Thymus (tissue), 11 donors: ENCODE data around the gene TANGO2. TPM values are rescaled to one million over a fixed set of nuclear protein-coding genes. Genes with fewer than 3 reads are reported as not detected.

ENCODE experiments used
- DNase-seq, 9 donors: peaks; one replicate each; pipeline ENCODE4 v3.0.0-alpha.2; 2013; ENCODE audit warnings: low spot score in 9 of 9, low read depth in 6 of 9, missing footprints in 1 of 9
- H3K27ac ChIP-seq, 2 donors: one replicate each; pipeline ENCODE4 v1.5.1; 2013; ENCODE audit warnings: control low read depth in 1 of 2, low read depth in 1 of 2, low read length in 1 of 2, mild to moderate bottlenecking in 1 of 2, moderate library complexity in 1 of 2
- H3K27me3 ChIP-seq, 2 donors: one replicate each; pipeline ENCODE4 v1.5.1; 2013; ENCODE audit warnings: low read length in 1 of 2; ENCODE audit not compliant: control insufficient read depth in 2 of 2, insufficient read depth in 1 of 2
- H3K36me3 ChIP-seq, 2 donors: one replicate each; pipeline ENCODE4 v1.5.1; 2013; ENCODE audit warnings: low read length in 1 of 2, mild to moderate bottlenecking in 1 of 2, moderate library complexity in 1 of 2; ENCODE audit not compliant: control insufficient read depth in 2 of 2, insufficient read depth in 2 of 2
- H3K4me1 ChIP-seq, 2 donors: one replicate each; pipeline ENCODE4 v1.5.1; 2013; ENCODE audit warnings: low read length in 2 of 2; ENCODE audit not compliant: control insufficient read depth in 2 of 2, insufficient read depth in 2 of 2
- H3K4me3 ChIP-seq, 2 donors: one replicate each; pipeline ENCODE4 v1.5.1; 2013; ENCODE audit warnings: low read length in 2 of 2, control low read depth in 1 of 2, mild to moderate bottlenecking in 1 of 2
- H3K9me3 ChIP-seq, 2 donors: one replicate each; pipeline ENCODE4 v1.5.1; 2013; ENCODE audit warnings: low read length in 1 of 2, mild to moderate bottlenecking in 1 of 2; ENCODE audit not compliant: control insufficient read depth in 2 of 2, insufficient read depth in 1 of 2
- WGBS: extraction: QIAGEN DNeasy Blood & Tissue Kit; methylation state at CpG from one replicate; pipeline ENCODE4 v1.1.7; 2013; 5-methylcytosine and 5-hydroxymethylcytosine counted together
- polyA plus RNA-seq: library from polyadenylated mRNA; stranded (reverse); fragments of 200-250 nt; gene quantifications from one replicate; pipeline ENCODE4 v1.2.3, GENCODE V29; 2013
- total RNA-seq: library from RNA; stranded (reverse); fragments of 120-200 nt; gene quantifications from one replicate; pipeline ENCODE4 v1.2.4, GENCODE V29; 2013
- donor health status: healthy.

Gene TANGO2
- total and polyA plus RNA-seq, 2 donors: 15.9 to 19.7 TPM

DNA sequence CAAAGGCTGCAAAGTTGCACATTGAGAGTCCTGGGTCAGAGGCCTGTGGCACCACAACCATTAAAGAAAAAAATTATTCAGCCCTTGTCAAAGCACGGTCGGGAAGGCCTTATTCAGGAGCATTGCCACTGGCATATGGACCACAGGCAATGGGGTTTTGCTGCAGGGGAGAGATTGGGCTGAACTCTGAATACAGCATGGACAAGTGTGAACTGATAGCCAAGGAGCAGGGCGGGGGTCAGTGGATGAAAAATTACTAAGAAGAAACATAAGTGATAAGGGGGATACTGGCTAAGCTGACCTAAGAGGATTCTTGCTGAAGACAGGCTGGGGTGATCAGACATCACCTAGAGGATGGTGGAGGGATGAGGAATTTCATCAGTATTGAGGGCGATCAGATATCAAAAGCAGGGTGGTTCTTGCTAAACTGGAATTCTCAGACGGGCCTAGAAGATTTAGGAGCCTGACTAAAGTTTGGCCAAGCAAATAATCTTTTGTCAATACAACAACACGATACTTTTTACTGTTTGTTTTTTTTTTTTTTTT, 55.8 kb downstream of the TANGO2 start:
- Histone ChIP-seq H3K36me3 (peaks cover 0 to 3% of the 10 kb centered on the region in 2 donors), H3K27ac (no peak overlapping the region), H3K4me1 (peaks cover 10 to 16% of the 10 kb centered on the region in 2 donors), H3K9me3 (no peaks in the 10 kb centered on the region), H3K4me3 (no peak overlapping the region), H3K27me3 (no peaks in the 10 kb centered on the region)
- no peak for DNase-seq
- WGBS: 96% methylated on average over 6 of the region's 6 CpGs

DNA sequence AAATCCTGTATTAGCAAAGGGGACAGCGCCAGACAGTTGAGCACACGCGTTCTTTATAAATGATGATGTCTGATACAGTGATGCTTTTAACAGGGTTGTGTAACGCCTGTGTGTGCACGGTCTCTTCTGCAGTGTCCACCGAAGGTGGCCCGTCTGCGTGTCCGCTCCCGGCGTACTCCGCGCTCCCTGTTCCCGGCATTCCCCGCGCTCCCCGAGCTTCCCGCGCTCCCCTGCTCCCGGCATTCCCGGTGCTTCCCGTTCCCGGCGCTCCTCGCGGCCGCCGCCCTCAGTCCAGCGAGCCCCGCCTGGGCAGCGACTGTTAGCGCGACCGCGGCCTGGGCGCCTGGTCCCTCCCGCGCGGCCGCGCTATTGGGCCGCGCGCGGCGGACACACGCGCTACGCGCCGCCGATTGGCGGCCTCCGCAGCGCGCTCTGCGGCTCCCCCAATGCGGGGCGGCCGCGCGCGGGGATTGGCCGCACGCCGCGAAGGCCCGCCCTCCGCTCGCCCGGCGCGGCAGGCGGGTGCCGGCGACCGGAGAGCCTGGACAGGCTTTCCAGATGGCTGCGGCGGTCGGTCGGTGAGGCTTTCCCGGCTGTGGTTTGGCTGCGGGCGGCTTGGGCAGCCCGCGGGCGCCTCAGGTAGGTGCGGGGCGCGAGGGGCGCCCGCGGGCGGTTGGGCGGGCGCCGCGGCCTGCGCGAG, 59.0 kb downstream of the TANGO2 start, which contains the start of gene DGCR8:
DGCR8 (plus strand) TSS at position 497 of the 700 bp plus-strand sequence. CDS start 5,723 bp downstream, outside the sequence.
- DNase-seq: peak; percentile 48 to 88 (median 73)
- peaks cover 15 to 40% of the 10 kb centered on the region in 2 donors for H3K4me1 ChIP-seq
- H3K27ac ChIP-seq: peak within 1 kb of the TSS; percentile 76 to 81
- peaks cover 7 to 11% of the 10 kb centered on the region in 2 donors for H3K36me3 ChIP-seq
- H3K9me3 ChIP-seq: no peaks in the 10 kb centered on the region
- H3K27me3 ChIP-seq: no peaks in the 10 kb centered on the region
- under 1% methylated on average over 100 of the region's 100 CpGs for WGBS
- peak within 1 kb of the TSS; percentile 89 to 96 for H3K4me3 ChIP-seq

DNA sequence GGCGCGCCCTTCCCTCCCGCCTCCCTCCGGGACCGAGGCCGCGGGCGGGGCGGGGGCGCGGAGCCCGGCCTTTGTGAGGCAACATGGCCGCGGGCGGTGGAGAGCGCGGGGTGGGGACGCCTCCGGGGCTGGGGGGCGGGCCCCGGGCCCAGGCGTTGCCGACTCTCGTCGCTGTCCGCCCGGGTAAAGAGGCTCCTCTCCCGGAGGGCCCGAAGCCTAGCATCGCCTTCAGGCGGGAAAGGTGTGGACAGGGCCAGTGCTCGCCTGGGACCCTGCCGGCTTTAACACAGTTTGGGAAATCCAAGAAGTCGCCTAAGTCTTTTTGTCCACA, 59.5 kb downstream of the TANGO2 start:
- WGBS: under 1% methylated on average over 34 of the region's 34 CpGs
- DNase-seq: peak in 6 of 9 donors; percentile 11 to 79 (median 46)
- H3K4me1 ChIP-seq: peaks cover 15 to 43% of the 10 kb centered on the region in 2 donors

DNA sequence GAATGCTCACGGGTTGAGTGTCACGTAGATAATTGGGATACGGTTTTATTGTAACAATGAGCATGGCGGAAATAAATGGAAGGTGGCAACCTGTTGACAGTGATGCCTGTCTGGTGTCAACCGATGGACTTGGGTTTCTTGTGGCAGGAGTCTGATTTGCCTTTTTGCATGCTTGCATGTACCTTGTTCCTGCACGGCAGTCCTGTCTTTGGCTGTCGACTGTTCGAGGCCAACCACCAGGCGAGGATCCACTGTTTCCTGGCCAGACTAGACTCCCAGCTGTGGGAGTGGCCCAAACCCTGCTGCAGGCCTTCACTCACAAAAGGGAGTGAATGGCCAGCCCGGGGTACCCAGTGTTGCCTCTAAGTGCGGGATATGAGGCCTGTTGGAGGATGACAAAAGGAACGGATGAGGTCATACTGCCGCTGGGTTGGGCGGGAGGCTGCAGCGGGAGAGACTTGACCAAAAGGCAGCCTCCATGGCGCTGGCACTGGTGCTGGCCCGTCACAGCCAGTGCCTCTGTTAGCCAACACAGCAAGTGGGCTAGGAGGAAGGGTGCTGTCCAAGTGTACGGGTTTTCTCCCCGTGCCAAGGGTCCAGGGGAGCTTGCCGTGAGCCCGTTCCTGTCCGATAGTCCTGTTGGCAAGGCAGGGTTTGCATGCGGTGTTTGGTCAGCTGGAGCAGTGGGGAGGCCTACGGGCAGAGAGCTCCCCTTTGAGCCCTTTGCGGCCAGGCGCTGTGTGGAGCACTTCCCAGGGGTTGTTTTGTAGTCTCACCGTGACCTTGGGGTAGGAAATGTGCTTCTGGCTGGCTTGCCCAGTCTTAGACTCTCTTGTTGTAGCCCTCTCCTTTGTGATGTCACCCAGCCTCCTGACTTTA, 60.1 kb downstream of the TANGO2 start:
- DNase-seq: peak in 2 of 9 donors; percentile 9 to 18
- peaks cover 15 to 43% of the 10 kb centered on the region in 2 donors for H3K4me1 ChIP-seq
- H3K27ac ChIP-seq: peak overlapping the region; percentile 76 to 81
- 59% methylated on average over 27 of the region's 27 CpGs for WGBS
- H3K36me3 ChIP-seq: peaks cover 13 to 20% of the 10 kb centered on the region in 2 donors
- no peaks in the 10 kb centered on the region for H3K27me3 ChIP-seq
- H3K9me3 ChIP-seq: no peaks in the 10 kb centered on the region
- H3K4me3 ChIP-seq: peak overlapping the region; percentile 88 to 96

More for the DNA sequence above, 59.5 kb downstream of the TANGO2 start:
- Histone ChIP-seq H3K4me3 (peak overlapping the region; percentile 88 to 96), H3K27ac (peak overlapping the region; percentile 76 to 81), H3K36me3 (peaks cover 7 to 14% of the 10 kb centered on the region in 2 donors), H3K27me3 (no peaks in the 10 kb centered on the region), H3K9me3 (no peaks in the 10 kb centered on the region)

DNA sequence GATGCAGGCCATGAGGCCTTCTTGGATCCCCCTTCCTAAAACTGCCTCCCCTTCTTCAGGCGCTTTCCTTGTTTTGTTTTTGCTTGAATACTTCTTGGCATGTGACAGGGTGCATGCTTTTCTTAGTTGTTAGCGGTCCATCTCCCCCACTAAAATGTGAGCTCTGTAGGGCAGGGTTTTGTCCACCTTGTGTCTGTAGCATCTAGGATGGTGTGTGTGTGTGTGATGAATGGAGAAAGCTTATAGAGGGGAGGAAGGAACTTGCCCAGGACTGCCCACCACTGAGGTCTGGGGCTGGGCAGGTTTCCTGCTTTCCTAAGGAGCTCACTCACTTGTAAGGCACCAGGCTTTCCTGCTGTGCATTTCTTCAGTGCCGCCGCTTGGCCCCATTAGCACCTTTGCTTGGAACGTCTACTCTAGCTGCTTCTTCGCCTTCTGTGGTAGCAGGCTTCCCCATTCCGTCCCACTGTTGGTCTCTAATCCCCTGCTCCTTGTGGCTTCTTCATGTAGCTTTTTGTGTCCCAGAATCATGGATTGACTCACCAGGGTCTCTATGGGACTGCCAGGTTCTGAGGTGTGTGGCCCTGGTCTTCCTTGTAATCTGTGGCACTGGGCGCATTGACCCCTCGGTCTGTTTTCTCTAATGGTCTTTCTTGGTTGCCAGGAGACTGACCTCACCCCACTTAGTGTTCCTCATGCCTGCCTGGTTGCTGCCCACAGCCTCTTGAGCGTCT, 62.4 kb downstream of the TANGO2 start:
- no peak for DNase-seq
- Histone ChIP-seq H3K4me1 (peaks cover 15 to 47% of the 10 kb centered on the region in 2 donors), H3K36me3 (peaks cover 36 to 43% of the 10 kb centered on the region in 2 donors), H3K4me3 (no peak overlapping the region), H3K27me3 (no peaks in the 10 kb centered on the region), H3K9me3 (no peaks in the 10 kb centered on the region), H3K27ac (no peak overlapping the region)
- WGBS: 96% methylated on average over 10 of the region's 10 CpGs

DNA sequence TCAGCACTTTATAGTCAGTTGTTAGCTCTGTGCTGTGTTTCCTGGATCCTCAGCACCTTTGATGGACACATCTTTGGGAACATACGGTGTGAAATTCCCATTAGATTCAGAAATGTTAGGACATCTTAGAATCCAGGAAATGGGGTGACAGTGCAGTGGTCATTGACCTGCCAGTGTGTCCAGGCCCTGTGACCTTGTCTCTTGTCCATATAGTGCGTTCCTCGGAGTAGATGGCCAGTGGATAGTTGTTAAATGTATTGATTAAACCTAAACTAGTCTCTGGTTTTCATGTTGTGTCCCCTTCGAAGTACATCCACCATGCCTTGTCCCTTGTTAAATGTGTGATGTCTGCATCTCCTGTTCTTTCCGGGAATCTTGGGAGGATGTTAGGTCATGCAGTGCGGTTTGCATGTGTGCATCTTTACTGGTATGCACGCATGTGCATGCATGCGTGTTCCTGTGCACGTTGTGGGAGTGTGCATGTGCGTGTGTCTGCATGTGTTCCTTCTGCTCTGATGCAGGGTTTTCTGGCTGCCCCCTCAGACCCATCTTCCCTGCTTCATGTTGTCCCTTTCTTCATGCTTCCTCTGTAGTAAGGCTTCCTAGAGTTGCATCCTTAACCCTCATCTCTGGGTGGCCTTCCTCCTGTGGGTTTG, 63.1 kb downstream of the TANGO2 start:
- Histone ChIP-seq H3K27me3 (no peaks in the 10 kb centered on the region), H3K27ac (no peak overlapping the region), H3K4me1 (peaks cover 15 to 47% of the 10 kb centered on the region in 2 donors), H3K4me3 (no peak overlapping the region), H3K9me3 (no peaks in the 10 kb centered on the region), H3K36me3 (peaks cover 43 to 50% of the 10 kb centered on the region in 2 donors)
- DNase-seq: no peak
- WGBS: 97% methylated on average over 10 of the region's 10 CpGs

DNA sequence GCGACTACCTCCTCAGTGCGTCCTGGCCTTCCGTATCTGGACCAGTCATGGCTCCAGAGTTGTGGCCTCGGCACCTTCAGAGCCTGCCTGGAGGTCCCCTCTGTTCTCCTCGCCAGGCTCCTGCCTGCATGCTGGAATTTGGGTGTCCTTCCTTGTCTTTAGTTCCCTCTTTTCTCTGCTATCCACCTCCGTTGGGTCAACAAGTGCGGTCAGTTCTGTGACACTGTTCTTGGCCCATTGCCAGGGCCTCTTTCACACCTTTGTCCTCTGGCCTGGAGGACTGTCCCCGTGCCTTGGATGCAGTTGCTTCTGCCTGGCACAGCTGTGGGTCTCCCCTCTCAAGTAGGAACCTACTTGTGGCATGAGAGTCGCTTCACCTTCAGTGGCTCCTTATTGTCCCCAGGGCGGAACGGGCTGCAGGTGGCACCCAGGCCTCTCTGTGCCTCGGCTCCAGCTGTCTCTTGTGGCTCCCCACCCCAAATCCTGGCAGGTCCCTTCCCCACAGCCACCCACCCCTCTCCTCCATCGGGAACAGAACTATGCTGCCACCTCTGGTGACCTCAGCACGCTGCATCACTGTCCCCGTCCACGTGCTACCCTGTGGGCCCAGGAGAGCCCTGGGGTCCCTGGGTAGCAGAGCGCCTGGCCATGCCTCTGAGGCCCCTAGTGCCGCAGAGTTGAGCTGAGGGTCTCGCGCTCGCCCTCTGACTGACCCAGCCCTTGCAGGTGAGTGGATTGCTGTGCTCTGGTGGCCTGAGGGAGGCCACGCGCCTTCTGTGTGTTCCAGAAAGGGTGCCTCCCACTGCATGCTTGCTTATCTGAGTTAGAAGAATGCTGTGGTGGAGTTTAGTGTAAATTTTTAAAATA, 63.9 kb downstream of the TANGO2 start:
- no peaks in the 10 kb centered on the region for H3K9me3 ChIP-seq
- DNase-seq: peak in 2 of 9 donors; percentile 28 to 41
- 85% methylated on average over 23 of the region's 23 CpGs for WGBS
- H3K27ac ChIP-seq: peak overlapping the region in 1 of 2 donors; percentile 7
- H3K4me1 ChIP-seq: peaks cover 15 to 44% of the 10 kb centered on the region in 2 donors
- H3K4me3 ChIP-seq: no peak overlapping the region
- peaks cover 51 to 58% of the 10 kb centered on the region in 2 donors for H3K36me3 ChIP-seq
- no peaks in the 10 kb centered on the region for H3K27me3 ChIP-seq
